ENCODE measurements around the gene FRMD4A. TPM values are rescaled to one million over a fixed set of nuclear protein-coding genes. Genes with fewer than 3 reads are reported as not detected.

FRMD4A gene
- total RNA-seq, 4 donors from 2014 or later: 4.4 to 7.1 (median 5.2) TPM

DNA sequence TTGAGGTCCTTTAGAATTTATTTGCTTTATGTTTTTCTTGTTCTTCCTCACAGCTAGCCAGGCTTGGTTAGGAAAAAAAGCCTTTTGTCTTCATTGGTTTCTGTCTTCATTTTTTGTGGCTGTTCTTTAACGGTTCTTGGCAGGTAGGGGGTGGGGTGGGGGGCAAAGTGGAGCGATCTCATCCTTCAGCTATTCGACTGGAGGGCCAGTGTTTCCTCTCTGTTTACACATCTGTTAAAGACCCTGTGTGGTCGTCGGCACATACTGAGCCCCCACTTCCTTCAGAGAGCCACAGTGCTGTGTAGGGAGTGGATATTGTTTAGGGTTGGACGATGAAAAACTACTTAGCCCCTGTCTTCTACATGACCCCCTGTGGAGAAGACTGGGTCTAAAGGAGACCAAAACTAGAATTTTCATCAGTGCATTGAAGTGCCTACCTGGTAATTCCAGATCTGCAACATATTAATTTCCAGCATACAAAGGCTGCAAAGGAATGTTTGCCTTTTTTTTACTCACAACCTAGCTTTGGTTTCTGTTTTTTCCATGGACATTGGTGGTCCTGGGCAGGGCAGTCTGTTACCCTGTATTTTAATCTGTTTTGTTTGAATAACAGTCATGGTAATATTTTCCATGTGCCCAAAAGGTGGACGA lies 714.9 kb downstream of the FRMD4A start:
- no peak overlapping the region for H3K27ac ChIP-seq
- peaks cover 22 to 25% of the 10 kb centered on the region in 2 donors for H3K4me1 ChIP-seq
- no peak for TF ChIP-seq POLR2A (IDR thresholded peaks at IDR 0.05)
- TF ChIP-seq, protein P1, sequence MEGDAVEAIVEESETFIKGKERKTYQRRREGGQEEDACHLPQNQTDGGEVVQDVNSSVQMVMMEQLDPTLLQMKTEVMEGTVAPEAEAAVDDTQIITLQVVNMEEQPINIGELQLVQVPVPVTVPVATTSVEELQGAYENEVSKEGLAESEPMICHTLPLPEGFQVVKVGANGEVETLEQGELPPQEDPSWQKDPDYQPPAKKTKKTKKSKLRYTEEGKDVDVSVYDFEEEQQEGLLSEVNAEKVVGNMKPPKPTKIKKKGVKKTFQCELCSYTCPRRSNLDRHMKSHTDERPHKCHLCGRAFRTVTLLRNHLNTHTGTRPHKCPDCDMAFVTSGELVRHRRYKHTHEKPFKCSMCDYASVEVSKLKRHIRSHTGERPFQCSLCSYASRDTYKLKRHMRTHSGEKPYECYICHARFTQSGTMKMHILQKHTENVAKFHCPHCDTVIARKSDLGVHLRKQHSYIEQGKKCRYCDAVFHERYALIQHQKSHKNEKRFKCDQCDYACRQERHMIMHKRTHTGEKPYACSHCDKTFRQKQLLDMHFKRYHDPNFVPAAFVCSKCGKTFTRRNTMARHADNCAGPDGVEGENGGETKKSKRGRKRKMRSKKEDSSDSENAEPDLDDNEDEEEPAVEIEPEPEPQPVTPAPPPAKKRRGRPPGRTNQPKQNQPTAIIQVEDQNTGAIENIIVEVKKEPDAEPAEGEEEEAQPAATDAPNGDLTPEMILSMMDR (IDR thresholded peaks at IDR 0.05 in 4 of 5, conservative IDR thresholded peaks at IDR 0.05 in 1 of 5): no peak
- DNase-seq: no peak
- in situ Hi-C loops (cut with MboI; ENCODE audit: low sequenced_read_pairs in 4 of 4) (no loop called here), intact Hi-C loops (cut with DNase I; ENCODE audit: low total_unique reads) (no loop called here)
- H3K27me3 ChIP-seq: no peaks in the 10 kb centered on the region
- H3K4me3 ChIP-seq: no peak overlapping the region
- no peaks in the 10 kb centered on the region for H3K9me3 ChIP-seq
- ATAC-seq: no peak
- H3K36me3 ChIP-seq: peaks cover 0 to 53% of the 10 kb centered on the region in 2 donors

DNA sequence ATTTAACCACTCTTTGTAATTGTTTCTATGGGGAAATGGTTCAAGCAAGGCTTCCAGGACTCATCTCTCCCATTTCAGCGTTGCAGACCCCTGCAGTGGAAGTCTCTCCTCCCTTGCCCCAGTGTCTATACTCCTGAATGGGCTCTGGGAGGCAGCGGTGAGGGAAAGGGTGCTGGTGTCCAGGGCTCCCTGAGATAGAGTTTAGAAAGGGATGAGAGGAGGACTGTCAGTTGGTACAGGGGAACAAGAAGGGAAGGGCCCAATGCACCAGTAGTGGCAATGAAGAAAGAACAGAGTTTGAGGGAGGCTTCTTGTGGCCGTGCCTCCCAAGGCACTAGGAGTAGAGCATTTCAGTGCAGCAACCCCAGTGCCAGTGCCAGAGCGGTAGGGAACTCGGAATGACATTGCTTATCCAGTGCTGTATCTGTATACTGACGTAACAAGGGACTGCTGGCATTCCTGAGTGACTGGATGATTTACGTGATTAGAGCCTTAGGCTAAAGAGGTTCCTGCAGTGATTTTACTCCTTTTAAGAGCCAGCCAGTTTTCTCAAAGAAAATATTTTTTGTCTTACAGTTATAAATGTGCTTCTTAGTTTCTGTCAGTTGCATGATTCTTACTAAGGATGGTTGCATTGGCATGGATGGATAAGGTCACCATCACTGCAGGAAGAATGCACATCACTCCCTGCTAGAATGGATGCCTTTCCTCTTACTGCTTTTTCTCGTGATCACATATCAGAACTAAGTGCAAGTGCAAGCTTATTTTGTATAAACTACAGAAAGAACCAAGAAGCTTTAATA lies 716.0 kb downstream of the FRMD4A start:
- ATAC-seq (peak in 1 of 2 donors; percentile 73), DNase-seq (no peak)
- H3K27ac ChIP-seq: peak overlapping the region in 1 of 4 donors; percentile 12
- in situ Hi-C loops (cut with MboI; ENCODE audit: low sequenced_read_pairs in 4 of 4): no loop called here
- peaks cover 0 to 60% of the 10 kb centered on the region in 2 donors for H3K36me3 ChIP-seq
- H3K9me3 ChIP-seq: no peaks in the 10 kb centered on the region
- peaks cover 22 to 25% of the 10 kb centered on the region in 2 donors for H3K4me1 ChIP-seq
- no peak overlapping the region for H3K4me3 ChIP-seq
- intact Hi-C loops (cut with DNase I; ENCODE audit: low total_unique reads): no loop called here
- no peaks in the 10 kb centered on the region for H3K27me3 ChIP-seq
- TF ChIP-seq, protein P1 (IDR thresholded peaks at IDR 0.05 in 4 of 5, conservative IDR thresholded peaks at IDR 0.05 in 1 of 5): no peak

DNA sequence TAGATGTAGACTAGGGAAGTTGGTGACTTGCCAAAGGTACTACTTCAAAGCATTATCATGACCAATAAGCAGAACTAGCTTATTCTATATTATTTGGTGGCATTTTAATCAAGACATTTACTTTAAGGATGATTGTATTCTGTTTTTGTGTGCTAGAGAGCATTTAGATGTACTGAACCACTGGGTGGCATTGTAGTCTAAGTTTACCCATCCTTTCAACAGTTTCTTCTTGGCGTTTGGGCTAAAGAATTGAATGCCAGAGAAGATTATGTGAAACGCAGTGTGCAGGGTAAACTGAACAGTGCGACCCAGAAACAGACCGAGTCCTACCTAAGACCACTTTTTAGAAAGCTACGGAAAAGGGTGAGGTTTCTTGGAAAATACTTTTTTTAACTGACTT lies 717.2 kb downstream of the FRMD4A start:
- no peak for DNase-seq
- H3K4me3 ChIP-seq: no peak overlapping the region
- H3K9me3 ChIP-seq: no peaks in the 10 kb centered on the region
- in situ Hi-C loops (cut with MboI; ENCODE audit: low sequenced_read_pairs in 4 of 4): no loop called here
- no peaks in the 10 kb centered on the region for H3K27me3 ChIP-seq
- intact Hi-C loops (cut with DNase I; ENCODE audit: low total_unique reads): loop anchor here (2.0 kb wide), 1 partner anchor 165 kb away; no protein-coding TSS in a partner anchor
- H3K4me1 ChIP-seq: peaks cover 30 to 33% of the 10 kb centered on the region in 2 donors
- TF ChIP-seq POLR2A (IDR thresholded peaks at IDR 0.05): no peak
- TF ChIP-seq, protein P1 (IDR thresholded peaks at IDR 0.05 in 4 of 5, conservative IDR thresholded peaks at IDR 0.05 in 1 of 5): peak in 4 of 5 experiments; percentile 26 to 31 (median 30)
- H3K27ac ChIP-seq: no peak overlapping the region
- peak; percentile 47 to 58 for ATAC-seq
- peaks cover 0 to 50% of the 10 kb centered on the region in 2 donors for H3K36me3 ChIP-seq

DNA sequence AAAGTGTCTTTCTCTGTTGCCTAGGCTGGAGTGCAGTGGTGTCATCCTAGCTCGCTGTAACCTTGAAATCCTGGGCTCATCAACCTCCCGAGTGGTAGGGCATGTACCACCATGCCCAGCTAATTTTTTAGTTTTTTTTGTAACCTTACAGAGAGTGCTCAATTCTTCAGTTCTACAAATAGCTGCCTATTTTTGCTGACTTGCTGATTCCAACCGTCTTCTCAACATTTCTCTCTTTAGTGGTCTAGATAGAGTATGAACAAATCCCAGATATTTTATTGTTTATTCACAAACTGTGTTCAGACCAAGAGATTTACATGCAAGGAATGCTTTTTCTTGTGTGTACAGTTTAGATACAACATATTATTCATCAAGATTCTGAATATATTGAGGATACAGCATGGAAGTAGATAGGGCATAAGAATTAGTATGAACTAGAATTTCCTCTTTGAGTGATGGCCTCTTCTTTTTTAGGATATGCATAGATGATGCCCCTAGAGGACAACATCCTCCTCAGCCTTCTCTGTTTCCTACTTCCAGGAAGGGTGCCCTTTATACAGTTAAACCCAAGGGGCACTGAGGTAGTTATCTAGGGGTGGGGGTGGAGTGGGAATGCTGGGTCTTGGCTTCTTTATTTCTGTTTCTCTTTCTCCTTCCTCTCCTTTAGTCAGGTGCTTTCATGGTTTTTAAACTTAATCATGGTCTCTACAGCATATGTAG lies 717.9 kb downstream of the FRMD4A start:
- Histone ChIP-seq H3K4me1 (peaks cover 34 to 37% of the 10 kb centered on the region in 2 donors), H3K27me3 (no peaks in the 10 kb centered on the region), H3K27ac (no peak overlapping the region), H3K36me3 (peaks cover 0 to 47% of the 10 kb centered on the region in 2 donors), H3K4me3 (no peak overlapping the region), H3K9me3 (no peaks in the 10 kb centered on the region)
- ATAC-seq (no peak), DNase-seq (no peak)
- TF ChIP-seq POLR2A (IDR thresholded peaks at IDR 0.05): no peak
- TF ChIP-seq, protein P1 (IDR thresholded peaks at IDR 0.05 in 4 of 5, conservative IDR thresholded peaks at IDR 0.05 in 1 of 5): no peak
- in situ Hi-C loops (cut with MboI; ENCODE audit: low sequenced_read_pairs in 4 of 4) (no loop called here), intact Hi-C loops (cut with DNase I; ENCODE audit: low total_unique reads) (loop anchor here (2.0 kb wide), 1 partner anchor 166 kb away; no protein-coding TSS in a partner anchor)
